ENCODE measurements around the gene ADGRL1.
A peak's percentile ranks its signal among the peaks of the same experiment; 100 is the strongest.
"Not testable (repeated sequence)": the region's sequence is repeated elsewhere in the genome, so short reads cannot be mapped to it uniquely, and the experiment has no call there.

ADGRL1 gene

DNA sequence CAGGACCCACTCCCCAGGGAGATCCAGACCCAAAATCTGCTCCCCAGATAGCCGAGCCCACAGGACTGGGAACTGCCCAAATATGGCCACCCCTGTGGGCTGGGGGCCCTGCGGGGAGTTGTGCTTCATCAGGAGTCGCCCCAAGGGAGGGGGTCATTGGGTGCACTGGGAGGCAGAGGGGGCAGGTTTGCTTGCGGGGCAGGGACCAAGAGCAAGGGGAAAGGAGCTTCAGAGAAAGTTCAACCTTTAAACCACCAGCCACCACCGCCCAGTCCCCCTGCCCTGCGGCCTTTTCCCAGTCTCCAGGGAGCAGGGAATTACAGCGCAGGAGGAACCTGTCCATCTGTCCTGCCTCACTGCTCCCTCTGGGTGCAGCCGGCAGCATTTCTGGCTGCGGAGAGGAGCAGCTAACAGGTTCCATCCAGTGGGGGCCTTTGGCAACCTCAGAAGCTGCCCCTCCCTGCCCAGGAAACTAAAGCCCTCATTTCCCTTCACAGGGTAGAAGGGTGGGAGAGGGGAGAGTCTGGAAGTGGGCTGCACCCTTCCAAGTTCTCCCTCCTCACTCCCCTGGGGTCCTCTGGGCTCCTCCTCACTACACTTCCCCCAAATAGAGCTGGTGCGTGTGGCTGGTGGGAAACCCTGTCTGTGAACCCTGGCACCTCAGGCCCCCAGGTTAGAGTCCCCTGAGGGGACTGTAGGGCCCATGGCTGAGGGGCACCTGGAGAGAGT lies 55.8 kb downstream of the ADGRL1 start:
- no peak for ATAC-seq
- H3K36me3 Mint-ChIP-seq, result peaks cover 11% of the 10 kb centered on the region

DNA sequence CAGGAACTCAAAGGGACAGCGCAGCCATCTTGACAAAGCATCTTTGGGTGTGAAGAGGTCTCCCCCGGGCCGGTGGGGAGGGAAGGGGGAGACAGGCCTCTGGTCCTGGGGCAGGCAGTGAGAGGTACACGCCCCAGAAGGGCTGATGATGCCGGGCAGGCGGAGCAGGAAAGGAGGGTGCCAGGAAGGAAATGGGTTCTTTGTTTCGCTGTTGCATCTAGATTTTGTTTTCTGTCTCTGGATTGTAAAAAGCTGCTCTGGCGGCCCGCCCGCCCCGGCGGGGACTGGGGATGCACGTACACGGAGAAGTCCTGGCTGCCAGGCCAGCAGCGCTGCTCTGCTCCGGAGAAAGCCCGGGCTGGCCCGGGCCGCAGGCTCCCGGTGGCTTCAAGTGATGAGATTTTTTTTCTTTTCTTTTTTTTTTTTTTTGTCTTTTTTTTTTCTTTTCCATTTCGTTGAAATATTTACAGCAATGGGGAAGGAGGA lies 56.4 kb downstream of the ADGRL1 start:
- Mint-ChIP-seq H3K9me3 (no peaks in the 10 kb centered on the region), H3K4me3 (peak overlapping the region; percentile 71), H3K27ac (peak overlapping the region; percentile 96), H3K36me3 (peaks cover 7% of the 10 kb centered on the region), H3K4me1 (peaks cover 26% of the 10 kb centered on the region)
- ATAC-seq (peak; percentile 75), DNase-seq (ENCODE audit: low spot score in 2 of 2) (peak; percentile 20 to 70)

More for the DNA sequence above, 55.8 kb downstream of the ADGRL1 start:
- peak overlapping the region; percentile 71 for H3K4me3 Mint-ChIP-seq
- peaks cover 25% of the 10 kb centered on the region for H3K4me1 Mint-ChIP-seq
- no peaks in the 10 kb centered on the region for H3K9me3 Mint-ChIP-seq
- H3K27ac Mint-ChIP-seq, result peak overlapping the region; percentile 96
- no peak for DNase-seq (ENCODE audit: low spot score in 2 of 2)

DNA sequence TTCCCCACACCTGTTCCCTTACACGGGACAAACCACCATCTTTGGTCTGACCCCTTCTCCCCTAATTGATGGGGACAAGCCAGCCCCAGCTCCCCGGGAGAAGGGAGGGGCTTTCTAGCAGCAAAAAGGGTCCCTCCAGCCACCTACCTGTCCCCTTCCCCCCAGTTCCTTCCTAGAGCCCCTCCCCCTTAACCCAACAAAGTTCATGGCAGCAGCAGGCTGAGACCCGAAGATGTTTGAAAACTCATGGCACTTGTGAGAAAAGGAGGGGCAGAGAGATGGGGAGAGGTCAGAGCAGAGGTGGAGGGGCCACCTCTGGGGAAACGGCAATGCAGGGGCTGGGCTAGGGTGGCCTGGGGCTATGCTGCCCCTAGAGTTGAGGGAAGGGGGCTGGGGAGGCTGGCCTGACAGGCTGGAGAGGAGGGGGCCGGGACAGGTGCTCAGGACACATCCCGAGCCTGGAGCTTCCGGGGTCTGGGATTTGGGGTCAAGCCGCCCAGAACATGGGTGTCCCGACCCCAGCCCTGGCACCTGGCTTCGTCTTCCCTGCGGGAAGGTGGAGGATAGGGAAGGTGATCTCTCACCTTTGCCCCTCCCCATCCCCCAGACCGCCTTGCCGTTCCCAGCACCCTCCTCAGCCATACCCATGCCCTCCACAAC lies 57.1 kb downstream of the ADGRL1 start:
- Mint-ChIP-seq H3K4me1 (peaks cover 26% of the 10 kb centered on the region), H3K4me3 (peak overlapping the region; percentile 71), H3K36me3 (peaks cover 7% of the 10 kb centered on the region), H3K9me3 (no peaks in the 10 kb centered on the region), H3K27ac (peak overlapping the region; percentile 96)
- DNase-seq (ENCODE audit: low spot score in 2 of 2) (no peak), ATAC-seq (no peak)

DNA sequence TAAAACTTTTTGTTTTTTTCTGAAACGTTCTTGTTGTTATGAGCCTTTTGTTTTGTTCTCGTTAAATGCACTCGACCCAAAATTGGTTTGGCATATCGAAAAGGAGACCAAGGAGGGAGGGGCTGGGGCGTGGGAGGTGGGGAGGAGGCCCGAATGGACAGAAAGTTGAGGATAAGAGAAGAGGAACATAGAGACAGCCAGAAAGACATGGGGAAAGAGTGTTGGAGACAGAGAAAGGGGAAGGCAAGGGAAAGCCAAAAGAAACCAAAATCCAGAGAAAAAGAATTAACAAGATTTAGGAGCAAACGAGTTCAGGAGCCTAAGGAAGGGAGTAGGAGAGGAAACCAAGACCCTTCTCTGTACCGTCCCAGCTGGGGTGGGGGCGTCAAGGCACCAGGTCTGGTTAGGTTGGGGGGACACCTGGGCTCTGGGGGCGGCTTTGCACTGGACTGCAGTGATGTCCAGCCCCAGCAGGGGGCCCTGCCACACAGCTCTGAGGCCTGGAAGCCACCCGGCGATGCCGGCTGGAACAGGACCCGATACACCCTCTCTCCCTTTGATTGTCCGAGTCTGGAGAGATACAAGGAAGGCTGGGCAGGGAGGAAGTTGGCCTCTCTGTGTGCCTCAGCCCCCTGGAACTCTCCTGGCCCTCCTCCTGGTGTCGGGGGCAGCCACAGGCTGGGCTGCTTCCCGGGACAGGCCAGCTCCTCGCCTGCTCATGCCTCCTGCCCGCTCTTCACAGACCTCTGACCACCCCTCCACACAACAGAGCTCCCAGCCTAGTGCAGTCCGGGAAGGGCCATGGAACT lies 58.0 kb downstream of the ADGRL1 start:
- Mint-ChIP-seq H3K9me3 (no peaks in the 10 kb centered on the region), H3K4me1 (peaks cover 28% of the 10 kb centered on the region), H3K36me3 (peaks cover 7% of the 10 kb centered on the region), H3K27ac (peak overlapping the region; percentile 96), H3K4me3 (peak overlapping the region; percentile 71)
- DNase-seq (ENCODE audit: low spot score in 2 of 2) (peak; percentile 53 to 75), ATAC-seq (peak; percentile 75)

DNA sequence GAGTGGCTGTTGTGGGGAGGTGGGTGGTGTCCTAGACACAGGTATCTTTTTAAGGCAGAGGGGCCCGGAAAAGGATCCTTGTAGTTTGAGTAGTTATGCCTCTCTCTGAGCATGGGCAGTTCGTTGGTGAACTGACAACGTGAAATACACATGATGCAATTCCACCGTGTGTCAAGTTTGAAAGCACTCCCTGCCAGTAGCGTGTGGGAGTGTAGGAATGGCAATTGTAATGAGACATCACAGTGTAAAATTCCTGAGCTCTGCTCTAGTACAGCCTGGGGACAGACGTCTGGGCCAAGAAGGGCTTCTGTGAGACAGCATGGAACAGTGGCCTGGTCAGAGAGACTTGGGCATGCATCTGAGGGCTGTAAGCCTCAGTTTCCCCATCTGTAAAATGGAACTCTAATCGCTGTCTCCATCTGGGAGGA lies 59.2 kb downstream of the ADGRL1 start:
- no peak for DNase-seq (ENCODE audit: low spot score in 2 of 2)
- Mint-ChIP-seq H3K36me3 (peaks cover 7% of the 10 kb centered on the region), H3K4me3 (no peak overlapping the region), H3K9me3 (no peaks in the 10 kb centered on the region), H3K27ac (peak overlapping the region; percentile 96), H3K4me1 (peaks cover 32% of the 10 kb centered on the region)
- no peak for ATAC-seq

DNA sequence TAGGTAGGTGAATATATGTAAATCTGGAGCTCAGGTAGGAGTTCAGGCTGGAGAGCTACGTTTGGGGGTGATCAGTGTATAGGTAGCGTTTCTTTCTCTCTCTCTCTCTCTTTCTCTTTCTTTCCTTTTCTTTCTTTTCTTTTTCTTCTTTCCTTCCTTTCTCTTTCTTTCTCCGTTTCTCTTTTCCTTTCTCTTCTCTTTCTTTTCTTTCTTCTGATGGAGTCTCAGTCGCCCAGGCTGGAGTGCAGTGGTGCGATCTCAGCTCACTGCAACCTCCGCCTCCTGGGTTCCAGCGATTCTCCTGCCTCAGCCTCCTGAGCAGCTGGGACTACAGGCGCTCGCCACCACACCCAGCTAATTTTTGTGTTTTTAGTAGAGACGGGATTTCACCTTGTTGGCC lies 59.8 kb downstream of the ADGRL1 start:
- not testable (repeated sequence) for H3K4me3 Mint-ChIP-seq; H3K9me3 Mint-ChIP-seq; DNase-seq (ENCODE audit: low spot score in 2 of 2); ATAC-seq; H3K36me3 Mint-ChIP-seq
- peak overlapping the region; percentile 72 for H3K27ac Mint-ChIP-seq
- peaks cover 32% of the 10 kb centered on the region for H3K4me1 Mint-ChIP-seq

DNA sequence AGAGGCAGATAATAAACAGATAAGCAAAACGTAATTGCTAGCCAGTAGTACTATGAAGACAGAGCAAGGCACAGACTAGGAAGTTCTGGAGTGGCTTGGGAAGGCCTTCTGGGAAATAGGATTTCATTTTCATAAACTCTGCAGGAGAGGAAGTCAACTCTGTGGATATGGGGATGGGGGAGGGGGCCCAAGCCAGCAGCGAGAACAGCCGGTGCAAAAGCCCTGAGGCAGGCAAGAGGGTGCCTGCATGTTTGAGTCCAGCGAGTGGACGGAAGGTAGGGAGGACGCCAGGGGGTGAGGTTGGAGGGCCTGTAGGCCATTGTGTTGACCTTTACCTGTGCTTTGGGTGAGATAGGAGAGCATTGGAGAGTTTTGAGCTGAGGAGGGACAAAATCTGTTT lies 60.6 kb downstream of the ADGRL1 start:
- Mint-ChIP-seq H3K4me1 (peaks cover 32% of the 10 kb centered on the region), H3K9me3 (no peaks in the 10 kb centered on the region), H3K27ac (peak overlapping the region; percentile 72), H3K36me3 (peaks cover 7% of the 10 kb centered on the region), H3K4me3 (no peak overlapping the region)
- no peak for DNase-seq (ENCODE audit: low spot score in 2 of 2)
- ATAC-seq, result no peak

DNA sequence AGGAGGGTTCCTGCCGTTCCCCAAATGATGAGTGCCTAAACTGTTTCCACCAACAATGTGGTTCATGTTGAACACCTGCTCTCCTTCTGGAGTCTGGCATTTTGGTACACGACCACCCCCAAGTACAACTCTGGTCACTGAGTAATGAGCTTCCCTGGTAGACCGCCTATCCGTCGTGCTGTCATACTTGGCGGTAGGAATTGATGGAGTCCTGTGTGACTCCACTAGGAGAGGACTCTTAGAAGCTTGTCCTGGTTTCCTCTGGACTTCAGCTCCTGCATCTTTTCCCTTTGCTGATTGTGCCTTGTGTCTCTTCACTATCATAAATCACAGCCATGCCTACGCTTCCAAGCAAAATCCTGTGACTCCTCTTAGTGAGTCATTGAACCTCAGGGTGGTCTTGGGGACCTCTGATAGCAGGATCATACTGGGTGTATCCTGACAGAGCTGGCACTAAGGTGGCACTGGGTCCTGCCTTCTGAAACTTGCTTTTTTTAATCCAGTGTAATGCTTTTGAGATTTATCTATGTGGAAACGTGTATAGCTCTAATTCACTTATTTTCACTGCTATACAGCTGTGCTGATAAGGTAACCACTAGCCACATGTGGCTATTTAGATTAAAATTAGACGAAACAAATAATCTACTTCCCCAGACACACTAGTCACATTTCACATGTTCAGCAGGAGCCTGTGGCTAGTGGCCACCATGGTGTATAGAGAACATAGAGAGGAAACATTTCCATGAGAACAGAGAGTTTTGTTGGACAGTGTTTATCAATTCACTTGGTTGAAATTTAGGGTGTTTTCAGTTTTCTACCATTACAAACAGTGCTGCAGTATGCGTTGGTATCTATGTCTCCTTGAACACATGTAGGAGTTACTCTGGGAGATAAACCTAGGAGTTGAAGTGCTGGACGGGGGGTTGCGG lies 63.4 kb downstream of the ADGRL1 start:
- Mint-ChIP-seq H3K4me3 (no peak overlapping the region), H3K27ac (no peak overlapping the region), H3K36me3 (peaks cover 9% of the 10 kb centered on the region), H3K9me3 (no peaks in the 10 kb centered on the region), H3K4me1 (peaks cover 23% of the 10 kb centered on the region)
- ATAC-seq (no peak), DNase-seq (ENCODE audit: low spot score in 2 of 2) (no peak)

DNA sequence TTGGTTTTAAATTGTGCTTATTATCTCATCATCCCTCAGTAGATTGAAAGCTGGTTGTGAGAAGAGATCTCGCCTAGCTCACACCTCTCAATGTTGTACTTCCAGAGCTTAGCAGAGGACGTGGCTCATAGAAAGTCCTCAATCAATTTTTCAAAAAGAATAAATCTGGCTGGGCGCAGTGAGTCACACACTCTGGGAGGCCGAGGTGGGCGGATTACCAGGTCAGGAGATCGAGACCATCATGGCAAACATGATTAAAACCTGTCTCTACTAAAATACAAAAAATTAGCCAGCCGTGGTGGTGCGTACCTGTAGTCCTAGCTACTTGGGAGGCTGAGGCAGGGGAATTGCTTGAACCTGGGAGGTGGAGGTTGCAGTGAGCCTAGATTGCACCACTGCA lies 64.9 kb downstream of the ADGRL1 start:
- no peak overlapping the region for H3K27ac Mint-ChIP-seq
- H3K9me3 Mint-ChIP-seq, result no peaks in the 10 kb centered on the region
- H3K36me3 Mint-ChIP-seq, result peaks cover 22% of the 10 kb centered on the region
- peaks cover 23% of the 10 kb centered on the region for H3K4me1 Mint-ChIP-seq
- DNase-seq (ENCODE audit: low spot score in 2 of 2), result no peak
- no peak for ATAC-seq
- H3K4me3 Mint-ChIP-seq, result no peak overlapping the region

DNA sequence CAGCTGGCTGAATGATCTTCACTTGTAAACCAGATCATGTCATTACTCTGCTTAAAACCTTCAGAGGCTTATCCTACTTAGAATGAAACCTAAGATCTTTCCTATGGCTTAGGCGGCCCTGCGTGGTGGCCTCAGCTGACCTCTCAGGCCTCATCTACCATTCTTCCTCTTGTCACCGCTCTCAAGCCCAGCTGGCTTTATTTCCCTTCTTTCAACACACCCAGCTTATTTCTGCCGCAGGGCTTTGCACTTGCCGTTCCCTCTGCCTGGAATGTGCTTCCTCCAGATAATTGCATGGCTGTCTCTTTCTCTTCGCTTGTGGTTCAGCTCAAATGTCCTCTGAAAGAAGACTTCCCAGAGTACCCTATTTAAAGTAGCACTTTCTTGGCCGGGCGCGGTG lies 66.0 kb downstream of the ADGRL1 start:
- Mint-ChIP-seq H3K9me3 (no peaks in the 10 kb centered on the region), H3K36me3 (peaks cover 33% of the 10 kb centered on the region), H3K4me1 (peaks cover 28% of the 10 kb centered on the region), H3K4me3 (no peak overlapping the region), H3K27ac (no peak overlapping the region)
- ATAC-seq (no peak), DNase-seq (ENCODE audit: low spot score in 2 of 2) (no peak)

DNA sequence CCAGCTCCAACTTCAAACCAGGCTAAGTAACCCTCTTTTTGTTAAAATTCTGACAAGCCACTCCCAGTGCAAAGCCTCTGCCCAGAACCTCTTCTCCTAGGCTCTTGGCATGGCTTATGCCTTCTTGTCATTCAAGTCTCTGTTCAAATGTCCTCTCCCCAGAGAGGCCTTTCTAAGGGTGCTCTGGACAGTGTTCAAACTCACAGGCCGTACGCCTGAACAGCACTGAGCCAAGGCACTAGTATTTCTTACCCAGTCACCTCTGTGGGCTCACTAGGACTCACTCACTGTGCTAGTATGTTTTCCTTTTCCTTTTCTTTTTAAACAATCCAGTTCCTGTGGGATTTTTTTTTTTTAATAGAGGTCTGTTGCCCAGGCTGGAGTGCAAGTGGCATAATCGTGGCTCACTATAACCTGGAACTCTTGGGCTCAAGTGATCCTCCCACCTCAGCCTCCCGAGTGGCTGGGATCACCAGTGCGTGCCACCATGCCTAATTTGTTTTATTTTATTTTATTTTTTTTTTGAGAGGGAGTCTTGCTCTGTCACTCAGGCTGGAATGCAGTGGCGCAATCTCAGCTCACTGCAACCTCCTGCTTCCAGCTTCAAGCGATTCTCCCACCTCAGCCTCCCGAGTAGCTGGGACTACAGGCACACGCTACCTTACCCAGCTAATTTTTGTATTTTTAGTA lies 67.2 kb downstream of the ADGRL1 start:
- Mint-ChIP-seq H3K4me3 (peak overlapping the region; percentile 73), H3K27ac (peak overlapping the region; percentile 69), H3K4me1 (peaks cover 34% of the 10 kb centered on the region), H3K36me3 (peaks cover 43% of the 10 kb centered on the region), H3K9me3 (no peaks in the 10 kb centered on the region)
- ATAC-seq (no peak), DNase-seq (ENCODE audit: low spot score in 2 of 2) (no peak)

DNA sequence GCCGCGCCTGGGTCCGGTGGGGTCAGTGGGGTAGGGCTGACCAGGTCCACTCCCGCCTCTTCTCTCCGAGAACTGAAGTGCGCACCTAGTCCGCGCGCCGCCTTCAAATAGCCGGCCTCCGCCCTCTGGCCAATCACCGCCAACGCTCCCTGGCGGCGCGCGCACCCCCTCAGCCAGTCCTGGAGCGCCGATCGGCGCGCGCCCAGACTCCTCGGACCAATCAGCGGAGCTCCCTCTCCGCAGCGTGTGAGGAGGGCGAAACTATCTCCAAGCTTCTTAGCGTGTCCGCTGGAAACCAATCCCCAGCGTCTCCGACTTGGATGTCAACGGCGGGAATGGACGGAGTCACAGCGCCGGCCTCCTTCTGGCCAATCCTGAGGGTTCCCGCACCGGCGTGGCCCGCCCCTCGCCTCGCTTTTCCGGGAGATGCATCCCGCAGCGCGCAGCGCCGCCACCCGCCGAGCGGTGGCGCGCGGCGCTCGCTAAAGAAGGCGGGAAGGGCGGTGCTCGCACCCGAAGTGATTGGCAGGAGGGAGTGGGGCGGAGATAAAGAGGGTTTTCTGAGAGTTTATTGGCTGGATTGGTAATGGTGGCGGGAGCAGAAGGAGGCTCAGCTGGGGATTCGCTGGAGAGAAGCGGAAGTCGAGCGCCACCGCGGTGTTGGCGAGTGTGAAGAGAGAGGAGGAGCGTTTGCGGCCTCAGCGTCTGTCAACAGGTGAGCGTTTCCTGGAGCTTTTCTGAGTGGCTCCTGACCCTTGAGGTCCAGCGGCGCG lies 69.3 kb downstream of the ADGRL1 start, which contains the start of gene ASF1B:
ASF1B (minus strand) TSS at position 81 of the 773 bp plus-strand sequence. CDS start 133 bp downstream, outside the sequence.
- Mint-ChIP-seq H3K9me3 (no peaks in the 10 kb centered on the region), H3K27ac (peak within 1 kb of the TSS; percentile 87), H3K36me3 (peaks cover 47% of the 10 kb centered on the region), H3K4me3 (peak within 1 kb of the TSS; percentile 73), H3K4me1 (peaks cover 29% of the 10 kb centered on the region)
- ATAC-seq, result peak; percentile 90
- DNase-seq (ENCODE audit: low spot score in 2 of 2), result peak; percentile 92 to 97

DNA sequence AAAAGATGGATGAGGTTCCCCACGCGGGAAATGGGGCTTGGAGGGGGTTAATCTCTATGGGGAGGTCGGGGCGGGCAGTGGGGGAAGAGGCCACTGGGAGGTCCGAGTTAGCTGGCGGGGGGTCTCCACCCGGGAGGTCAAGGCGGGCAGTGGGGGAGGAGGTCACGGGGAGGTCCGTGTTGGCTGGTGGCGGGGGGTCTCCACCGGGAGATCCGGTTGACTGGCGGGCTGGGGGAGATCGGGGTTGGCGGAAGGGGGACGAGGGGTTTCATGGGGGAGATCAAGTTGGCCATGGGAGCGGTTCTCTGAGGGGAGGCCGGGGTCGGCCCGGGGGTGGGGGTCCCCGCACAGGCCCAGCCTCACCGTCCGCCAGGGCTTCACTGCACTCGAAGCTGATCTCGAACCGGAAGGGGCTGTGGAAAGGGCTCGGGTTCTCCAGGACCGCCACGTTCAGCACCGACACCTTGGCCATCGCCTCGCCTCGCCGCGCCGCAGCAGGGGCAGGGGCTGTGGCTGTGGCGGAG lies 69.9 kb downstream of the ADGRL1 start:
- no peaks in the 10 kb centered on the region for H3K9me3 Mint-ChIP-seq
- H3K27ac Mint-ChIP-seq, result peak overlapping the region; percentile 87
- ATAC-seq (no peak), DNase-seq (ENCODE audit: low spot score in 2 of 2) (no peak)
- peaks cover 47% of the 10 kb centered on the region for H3K36me3 Mint-ChIP-seq
- peaks cover 29% of the 10 kb centered on the region for H3K4me1 Mint-ChIP-seq
- peak overlapping the region; percentile 73 for H3K4me3 Mint-ChIP-seq

All from stimulated activated effector memory CD8-positive, alpha-beta T cell treated with anti-CD3 and anti-CD28 coated beads, Interleukin-12 subunit alpha, Interleukin-12 subunit beta, amount 100 ng/mL, for 72 hours (primary cell).